Spinal cord (tissue), 10 donors: ENCODE measurements around the gene SPPL2C. TPM values are rescaled to one million over a fixed set of nuclear protein-coding genes. Genes with fewer than 3 reads are reported as not detected.

Source experiments
- DNase-seq, 6 donors: peaks; one replicate each; pipeline versions ENCODE4 v3.0.0 to v3.0.0-alpha.2; 2013 to 2015; ENCODE audit warnings: low spot score in 6 of 6, low read depth in 4 of 6
- H3K27ac ChIP-seq: one replicate; pipeline ENCODE4 v1.5.1; 2013; ENCODE audit warnings: low read depth, low read length, control low read depth
- H3K27me3 ChIP-seq: one replicate; pipeline ENCODE4 v1.6.1; 2013; ENCODE audit warnings: low read length; ENCODE audit not compliant: control insufficient read depth, insufficient read depth
- H3K36me3 ChIP-seq: one replicate; pipeline ENCODE4 v1.6.1; 2013; ENCODE audit warnings: low read length; ENCODE audit not compliant: control insufficient read depth, insufficient read depth
- H3K4me1 ChIP-seq: one replicate; pipeline ENCODE4 v1.6.1; 2013; ENCODE audit warnings: low read length; ENCODE audit not compliant: control insufficient read depth, insufficient read depth
- H3K4me3 ChIP-seq: one replicate; pipeline ENCODE4 v1.5.1; 2013; ENCODE audit warnings: low read depth, low read length, control low read depth
- H3K9me3 ChIP-seq: one replicate; pipeline ENCODE4 v1.6.1; 2013; ENCODE audit warnings: low read length; ENCODE audit not compliant: control insufficient read depth, insufficient read depth
- WGBS: methylation state at CpG from one replicate; pipeline ENCODE4 v1.1.5; 2013; ENCODE audit warnings: missing lambda C conversion rate; ENCODE audit not compliant: insufficient coverage; 5-methylcytosine and 5-hydroxymethylcytosine counted together
- long read RNA-seq, 4 donors: transcript quantifications; one replicate each; lab custom pipeline, GENCODE V29; 2026
- polyA plus RNA-seq, 2 donors: library from polyadenylated mRNA; unstranded; fragments of 120-200 nt; gene quantifications; one replicate each; pipeline ENCODE4 v1.2.1, GENCODE V29; 2013; ENCODE audit not compliant: insufficient read length in 2 of 2
- total RNA-seq, 2 donors: library from RNA; depleted of rRNA in 1 of 2; stranded (reverse); fragments of 120-200 nt in 1 of 2; fragments of >200 nt in 1 of 2; gene quantifications; one replicate each; pipeline versions ENCODE4 v1.2.3 to v1.2.4, GENCODE V29; 2013 to 2014
- donor health status: healthy.

Gene SPPL2C, protein sequence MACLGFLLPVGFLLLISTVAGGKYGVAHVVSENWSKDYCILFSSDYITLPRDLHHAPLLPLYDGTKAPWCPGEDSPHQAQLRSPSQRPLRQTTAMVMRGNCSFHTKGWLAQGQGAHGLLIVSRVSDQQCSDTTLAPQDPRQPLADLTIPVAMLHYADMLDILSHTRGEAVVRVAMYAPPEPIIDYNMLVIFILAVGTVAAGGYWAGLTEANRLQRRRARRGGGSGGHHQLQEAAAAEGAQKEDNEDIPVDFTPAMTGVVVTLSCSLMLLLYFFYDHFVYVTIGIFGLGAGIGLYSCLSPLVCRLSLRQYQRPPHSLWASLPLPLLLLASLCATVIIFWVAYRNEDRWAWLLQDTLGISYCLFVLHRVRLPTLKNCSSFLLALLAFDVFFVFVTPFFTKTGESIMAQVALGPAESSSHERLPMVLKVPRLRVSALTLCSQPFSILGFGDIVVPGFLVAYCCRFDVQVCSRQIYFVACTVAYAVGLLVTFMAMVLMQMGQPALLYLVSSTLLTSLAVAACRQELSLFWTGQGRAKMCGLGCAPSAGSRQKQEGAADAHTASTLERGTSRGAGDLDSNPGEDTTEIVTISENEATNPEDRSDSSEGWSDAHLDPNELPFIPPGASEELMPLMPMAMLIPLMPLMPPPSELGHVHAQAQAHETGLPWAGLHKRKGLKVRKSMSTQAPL
- total RNA-seq (under 1 TPM in 1 of 2 donors, not detected in 1; 0.10 TPM), polyA plus RNA-seq (under 1 TPM; 0.19 to 0.38 TPM)
- long read RNA-seq, donor 1, partial matches to known transcripts = 0 of 1 reads
- long read RNA-seq, donor 1, other reads (novel, unspliced or antisense) = 0 of 1 reads
- long read RNA-seq, donor 2 = 0 reads
- long read RNA-seq, donor 3 = 0 reads
- long read RNA-seq, donor 4 = 0 reads

- Histone ChIP-seq H3K9me3 (no peaks in the 10 kb centered on the region), H3K4me3 (no peak within 1 kb of the TSS), H3K36me3 (peaks cover 6% of the 10 kb centered on the region), H3K27ac (no peak within 1 kb of the TSS), H3K27me3 (no peaks in the 10 kb centered on the region), H3K4me1 (peaks cover 10% of the 10 kb centered on the region)
- WGBS = 89% methylated on average over 22 of the region's 25 CpGs
- DNase-seq = no peak
Observed at GRCh38 chr17:45844695-45845375, at the start of gene SPPL2C. SPPL2C (plus strand) TSS chr17:45844881; CDS start chr17:45844907, 26 bp downstream.

DNA sequence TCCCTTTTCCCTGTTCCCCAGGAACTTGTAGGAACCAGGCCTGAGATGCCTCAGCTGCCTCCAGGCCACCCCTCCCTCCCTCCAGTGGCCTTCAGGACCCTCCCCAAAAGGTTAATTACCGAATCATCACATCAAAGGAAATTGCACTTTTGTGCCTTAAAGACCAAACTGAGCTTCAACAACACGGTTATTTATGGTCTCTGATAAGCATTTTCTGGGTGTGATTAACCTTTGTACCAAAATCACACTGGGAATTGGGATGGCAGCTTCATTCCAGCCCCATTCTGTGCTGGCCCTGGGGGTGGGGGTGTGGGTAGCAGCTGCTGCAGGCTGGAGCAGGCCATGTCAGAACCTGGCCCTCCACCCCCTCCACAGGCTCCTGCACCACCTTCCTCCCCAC is 43.9 kb upstream of the SPPL2C start:
- H3K4me1 ChIP-seq = peaks cover 29% of the 10 kb centered on the region
- H3K36me3 ChIP-seq = no peaks in the 10 kb centered on the region
- no peaks in the 10 kb centered on the region for H3K9me3 ChIP-seq
- no peak overlapping the region for H3K27ac ChIP-seq
- no peak for DNase-seq
- no CpG with 5 or more reads among the region's 2 CpGs for WGBS
- no peaks in the 10 kb centered on the region for H3K27me3 ChIP-seq
- no peak overlapping the region for H3K4me3 ChIP-seq

GRCh38 chr17:45801421-45801820 is 43.3 kb upstream of the SPPL2C start:
- no peak overlapping the region for H3K27ac ChIP-seq
- H3K4me3 ChIP-seq = no peak overlapping the region
- no peaks in the 10 kb centered on the region for H3K27me3 ChIP-seq
- 23% methylated on average over 4 of the region's 8 CpGs for WGBS
- peak in 2 of 6 donors; percentile 37 to 52 for DNase-seq
- H3K9me3 ChIP-seq = no peaks in the 10 kb centered on the region
- peaks cover 24% of the 10 kb centered on the region for H3K4me1 ChIP-seq
- no peaks in the 10 kb centered on the region for H3K36me3 ChIP-seq

DNA sequence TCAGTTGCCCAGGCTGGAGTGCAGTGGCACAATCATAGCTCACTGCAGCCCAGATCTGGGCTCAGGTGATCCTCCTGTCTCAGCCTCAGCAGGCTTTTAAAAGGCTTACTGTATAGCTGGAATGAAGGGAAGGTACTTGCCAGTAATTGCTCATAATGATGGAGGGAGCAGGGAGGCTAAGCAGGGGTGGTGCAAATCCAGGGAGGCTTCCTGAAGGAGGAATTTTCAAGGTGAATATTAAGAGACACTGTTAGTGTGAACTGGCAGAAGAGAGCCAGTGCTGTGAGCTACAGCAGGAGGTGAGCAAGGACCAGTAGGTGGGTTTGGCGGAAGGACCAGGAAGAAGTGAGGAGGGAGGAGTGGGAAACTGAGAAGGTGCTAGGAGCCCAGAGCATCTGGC is 35.8 kb upstream of the SPPL2C start:
- H3K9me3 ChIP-seq = no peaks in the 10 kb centered on the region
- WGBS = 93% methylated on average over 1 of the region's 1 CpG
- H3K27me3 ChIP-seq = no peaks in the 10 kb centered on the region
- H3K4me1 ChIP-seq = peaks cover 23% of the 10 kb centered on the region
- H3K4me3 ChIP-seq = no peak overlapping the region
- DNase-seq = no peak
- no peak overlapping the region for H3K27ac ChIP-seq
- peaks cover 10% of the 10 kb centered on the region for H3K36me3 ChIP-seq

- Histone ChIP-seq H3K27ac (no peak overlapping the region), H3K4me1 (peaks cover 27% of the 10 kb centered on the region), H3K4me3 (no peak overlapping the region), H3K27me3 (no peaks in the 10 kb centered on the region), H3K36me3 (peaks cover 11% of the 10 kb centered on the region), H3K9me3 (no peaks in the 10 kb centered on the region)
- DNase-seq = peak in 2 of 6 donors; percentile 50 to 64
- WGBS = 30% methylated on average over 13 of the region's 15 CpGs
Observed at GRCh38 chr17:45809499-45809898, 35.2 kb upstream of the SPPL2C start.

DNA sequence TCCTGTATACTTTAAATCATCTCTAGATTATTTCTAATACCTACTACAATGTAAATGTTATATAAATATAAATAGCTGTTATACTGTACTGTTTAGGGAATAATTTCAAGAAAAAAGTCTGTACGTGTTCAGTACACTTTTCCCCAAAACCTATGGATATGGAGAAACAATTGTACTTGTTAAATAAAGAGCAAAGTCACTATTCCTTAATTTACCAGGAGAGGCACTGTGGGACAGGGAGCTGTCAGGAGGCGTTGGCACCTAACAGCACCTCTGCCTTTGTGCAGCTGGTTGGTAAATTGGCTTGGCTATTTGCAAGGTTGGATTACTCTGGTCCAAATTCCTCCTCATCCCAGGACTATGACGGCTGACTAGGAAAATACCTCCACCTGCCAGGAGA is 32.6 kb upstream of the SPPL2C start:
- 57% methylated on average over 1 of the region's 3 CpGs for WGBS
- H3K9me3 ChIP-seq = no peaks in the 10 kb centered on the region
- H3K4me3 ChIP-seq = no peak overlapping the region
- peak in 1 of 6 donors; percentile 43 for DNase-seq
- no peaks in the 10 kb centered on the region for H3K27me3 ChIP-seq
- H3K4me1 ChIP-seq = peaks cover 35% of the 10 kb centered on the region
- H3K27ac ChIP-seq = no peak overlapping the region
- H3K36me3 ChIP-seq = peaks cover 13% of the 10 kb centered on the region

- H3K27me3 ChIP-seq = no peaks in the 10 kb centered on the region
- 19% methylated on average over 17 of the region's 22 CpGs for WGBS
- H3K9me3 ChIP-seq = no peaks in the 10 kb centered on the region
- peaks cover 35% of the 10 kb centered on the region for H3K4me1 ChIP-seq
- H3K4me3 ChIP-seq = no peak overlapping the region
- H3K36me3 ChIP-seq = peaks cover 13% of the 10 kb centered on the region
- DNase-seq = peak in 3 of 6 donors; percentile 28 to 81 (median 70)
- no peak overlapping the region for H3K27ac ChIP-seq
Observed at GRCh38 chr17:45813048-45813725, 31.5 kb upstream of the SPPL2C start.

- 53% methylated on average over 14 of the region's 17 CpGs for WGBS
- no peak overlapping the region for H3K27ac ChIP-seq
- H3K4me3 ChIP-seq = no peak overlapping the region
- H3K9me3 ChIP-seq = no peaks in the 10 kb centered on the region
- H3K27me3 ChIP-seq = no peaks in the 10 kb centered on the region
- peaks cover 10% of the 10 kb centered on the region for H3K36me3 ChIP-seq
- peaks cover 32% of the 10 kb centered on the region for H3K4me1 ChIP-seq
- peak in 3 of 6 donors; percentile 19 to 69 (median 20) for DNase-seq
Observed at GRCh38 chr17:45814622-45815606, 29.8 kb upstream of the SPPL2C start.
